Endothelial cell of umbilical vein (primary cell): Measurements from ENCODE around the gene NADK. TPM values are rescaled to one million over a fixed set of nuclear protein-coding genes. Genes with fewer than 3 reads are reported as not detected.

ENCODE experiments used
- BruUV-seq: library from RNA; stranded (reverse); fragments of 400-500 nt; replicated peaks from 2 replicates; lab custom pipeline; 2021; lab: Mats Ljungman, UMichigan
- CTCF ChIA-PET: fragments of 300-600, 350-600 bp; sonication (Branson Sonifier 250); formaldehyde crosslinking; loops from one replicate; lab custom pipeline; 2021; ENCODE audit warnings: antibody characterized with exemption, inconsistent platforms; lab: Charles Lee
- POLR2A ChIA-PET: fragments of 300-600, 350-600 bp; sonication (Branson Sonifier 250); formaldehyde crosslinking; loops from one replicate; lab custom pipeline; 2021; ENCODE audit warnings: antibody characterized with exemption, inconsistent platforms; lab: Charles Lee
- DNase-seq: peaks from one replicate; pipeline ENCODE4 v3.0.0-alpha.2; 2011; ENCODE audit warnings: low read depth, low spot score
- FAIRE-seq: peaks from 2 replicates; lab custom pipeline; 2011; peaks lifted over from hg19 to GRCh38; lab: Jason Lieb, UNC
- H2AFZ ChIP-seq: 2 replicates; pipeline ENCODE4 v1.6.0; 2012; ENCODE audit warnings: low read depth, low read length, control low read depth, inconsistent platforms
- H3K27ac ChIP-seq: 2 replicates; pipeline ENCODE4 v1.5.1; 2011; ENCODE audit warnings: low read depth, mild to moderate bottlenecking, control low read depth, low read length, moderate library complexity; ENCODE audit not compliant: insufficient read depth
- H3K27me3 ChIP-seq, 2 experiments: 2 replicates each; pipeline versions ENCODE4 v1.6.0 to v1.6.1; 2011; ENCODE audit warnings: low read length in 2 of 2, mixed read lengths in 1 of 2; ENCODE audit not compliant: control insufficient read depth in 2 of 2, insufficient read depth in 2 of 2
- H3K36me3 ChIP-seq, 2 experiments: 2 replicates in 1 of 2; 3 replicates in 1 of 2; pipeline ENCODE4 v1.5.1; 2011; ENCODE audit warnings: low read length in 2 of 2, mild to moderate bottlenecking in 1 of 2, moderate library complexity in 1 of 2; ENCODE audit not compliant: control insufficient read depth in 2 of 2, insufficient read depth in 2 of 2; ENCODE audit errors: extremely low read depth in 1 of 2
- H3K4me1 ChIP-seq: 3 replicates; pipeline ENCODE4 v1.5.1; 2011; ENCODE audit warnings: mild to moderate bottlenecking, low read length; ENCODE audit not compliant: control insufficient read depth, insufficient read depth; ENCODE audit errors: extremely low read depth
- H3K4me2 ChIP-seq: 2 replicates; pipeline ENCODE4 v1.6.1; 2011; ENCODE audit warnings: low read length, control low read depth, mixed read lengths; ENCODE audit not compliant: insufficient read depth
- H3K4me3 ChIP-seq, 3 experiments: fragments of 200-600 bp in 1 of 3; sonication (generic), shearing (Covaris generic) in 1 of 3; replicated peaks in 1 of 3; 2 replicates each; pipeline ENCODE4 v1.5.1; 2011 to 2016; ENCODE audit warnings: control low read depth in 3 of 3, low read length in 3 of 3, mild to moderate bottlenecking in 2 of 3, inconsistent platforms in 1 of 3, low read depth in 1 of 3, moderate library complexity in 1 of 3; ENCODE audit not compliant: insufficient read depth in 1 of 3
- H3K79me2 ChIP-seq: 2 replicates; pipeline ENCODE4 v1.6.0; 2012; ENCODE audit warnings: low read length, inconsistent platforms; ENCODE audit not compliant: control insufficient read depth, insufficient read depth
- H3K9ac ChIP-seq: replicated peaks from 2 replicates; pipeline ENCODE3; 2011; ENCODE audit warnings: low read length, control low read depth; ENCODE audit not compliant: insufficient read depth; ENCODE audit errors: extremely low read depth
- H3K9me1 ChIP-seq: replicated peaks from 3 replicates; pipeline ENCODE4 v1.6.0; 2011; ENCODE audit warnings: mild to moderate bottlenecking, low read length; ENCODE audit not compliant: control insufficient read depth, insufficient read depth; ENCODE audit errors: extremely low read depth
- H3K9me3 ChIP-seq: replicated peaks from 2 replicates; pipeline ENCODE4 v1.5.1; 2012; ENCODE audit warnings: low read length, inconsistent platforms; ENCODE audit not compliant: control insufficient read depth, insufficient read depth
- H4K20me1 ChIP-seq: replicated peaks from 2 replicates; pipeline ENCODE3; 2011; ENCODE audit warnings: mild to moderate bottlenecking, low read length; ENCODE audit not compliant: control insufficient read depth, insufficient read depth; ENCODE audit errors: extremely low read depth
- EZH2 ChIP-seq: IDR thresholded peaks from 2 replicates; pipeline ENCODE4 v1.6.1; 2012; ENCODE audit warnings: borderline replicate concordance, low read depth, mild to moderate bottlenecking, moderate library complexity, low read length, inconsistent platforms; ENCODE audit not compliant: severe bottlenecking
- FOS ChIP-seq: IDR thresholded peaks from 2 replicates; pipeline ENCODE4 v1.6.1; 2011; ENCODE audit warnings: mild to moderate bottlenecking, low read length, moderate library complexity, borderline replicate concordance; ENCODE audit not compliant: insufficient read depth
- GATA2 ChIP-seq: IDR thresholded peaks from 2 replicates; pipeline ENCODE4 v1.7.0; 2011; ENCODE audit warnings: low read depth, mild to moderate bottlenecking, moderate library complexity, mixed read lengths, low read length; ENCODE audit not compliant: insufficient read length, insufficient read depth
- JUN ChIP-seq: IDR thresholded peaks from 2 replicates; pipeline ENCODE4 v1.6.1; 2011; ENCODE audit warnings: borderline replicate concordance, low read depth; ENCODE audit not compliant: insufficient read length, insufficient read depth
- MAX ChIP-seq: IDR thresholded peaks from 2 replicates; pipeline ENCODE4 v1.6.1; 2011; ENCODE audit not compliant: insufficient read depth, insufficient read length
- MYC ChIP-seq: IDR thresholded peaks from one replicate; pipeline ENCODE4 v1.6.1; 2011; ENCODE audit warnings: mild to moderate bottlenecking, low read depth, low read length
- POLR2A ChIP-seq: IDR thresholded peaks from 2 replicates; pipeline ENCODE4 v1.6.1; 2012; ENCODE audit warnings: low read depth, mild to moderate bottlenecking, control low read depth, low read length
- POLR2AphosphoS5 ChIP-seq: IDR thresholded peaks from 2 replicates; pipeline ENCODE4 v1.6.1; 2012; ENCODE audit warnings: low read depth, mild to moderate bottlenecking, control low read depth, low read length, moderate library complexity; ENCODE audit not compliant: insufficient read depth
- dilution Hi-C: fragments of 300-500 bp; cut with MboI; formaldehyde crosslinking; loops from one replicate; pipeline ENCODE4 v1.15.0; 2019; ENCODE audit warnings: low sequenced_read_pairs; ENCODE audit not compliant: extremely low pct_ligation_motif_present
- intact Hi-C: fragments of 100-400 bp; cut with micrococcal nuclease; formaldehyde crosslinking; loops from one replicate; pipeline ENCODE4 v1.10.0; 2022
- polyA plus RNA-seq, 4 experiments: library from polyadenylated mRNA; depleted of rRNA in 3 of 4; stranded (reverse) in 3 of 4; unstranded in 1 of 4; fragments of >200 nt; gene quantifications; 2 replicates each; pipeline versions ENCODE4 v1.2.1 to v1.2.3, GENCODE V29; 2011 to 2012; ENCODE audit warnings: missing spikeins in 1 of 4
- total RNA-seq: library from RNA; stranded (reverse); gene quantifications from 2 replicates; pipeline ENCODE4 v1.2.3, GENCODE V29; 2021
- TF ChIP-seq, protein P1 (sequence below), 2 donors: IDR thresholded peaks; 1 replicate in 1 of 2; 2 replicates in 1 of 2; pipeline ENCODE4 v1.5.1; 2011; ENCODE audit warnings: low read length in 2 of 2, mild to moderate bottlenecking in 2 of 2, moderate library complexity in 2 of 2, control low read depth in 1 of 2, inconsistent platforms in 1 of 2, low read depth in 1 of 2; ENCODE audit not compliant: insufficient read depth in 1 of 2; ENCODE audit errors: extremely low read depth in 1 of 2

NADK gene
- total and polyA plus RNA-seq, 2 donors (not counting 3 experiments of a cell fraction or from before 2014, with no cell fraction given) = 68.5 to 88.8 TPM

GRCh38 chr1:1802871-1803270, 24.6 kb upstream of the NADK start:
- Histone ChIP-seq H3K9me1 (no peaks in the 10 kb centered on the region), H3K27ac (no peak overlapping the region), H3K9me3 (no peaks in the 10 kb centered on the region), H3K4me2 (no peak overlapping the region), H2AFZ (no peak overlapping the region), H3K36me3 (peaks cover 22 to 41% of the 10 kb centered on the region in 2 experiments), H3K79me2 (peaks cover 57% of the 10 kb centered on the region), H4K20me1 (peaks cover 5% of the 10 kb centered on the region), H3K4me1 (no peaks in the 10 kb centered on the region), H3K4me3 (no peak overlapping the region), H3K27me3 (no peaks in the 10 kb centered on the region), H3K9ac (no peak overlapping the region)
- no TSS peak for BruUV-seq
- DNase-seq (no peak), FAIRE-seq (no peak)
- dilution Hi-C loops = no loop called here
- intact Hi-C loops = no loop called here
- POLR2A ChIA-PET = no interaction called here
- CTCF ChIA-PET = interaction anchor here (1.7 kb wide), 1 partner anchor 103 kb away, joined by 8 read pairs; no protein-coding TSS in a partner anchor
- no peak for TF ChIP-seq MYC
- TF ChIP-seq EZH2 = no peak
- TF ChIP-seq GATA2 = no peak
- TF ChIP-seq, protein P1, sequence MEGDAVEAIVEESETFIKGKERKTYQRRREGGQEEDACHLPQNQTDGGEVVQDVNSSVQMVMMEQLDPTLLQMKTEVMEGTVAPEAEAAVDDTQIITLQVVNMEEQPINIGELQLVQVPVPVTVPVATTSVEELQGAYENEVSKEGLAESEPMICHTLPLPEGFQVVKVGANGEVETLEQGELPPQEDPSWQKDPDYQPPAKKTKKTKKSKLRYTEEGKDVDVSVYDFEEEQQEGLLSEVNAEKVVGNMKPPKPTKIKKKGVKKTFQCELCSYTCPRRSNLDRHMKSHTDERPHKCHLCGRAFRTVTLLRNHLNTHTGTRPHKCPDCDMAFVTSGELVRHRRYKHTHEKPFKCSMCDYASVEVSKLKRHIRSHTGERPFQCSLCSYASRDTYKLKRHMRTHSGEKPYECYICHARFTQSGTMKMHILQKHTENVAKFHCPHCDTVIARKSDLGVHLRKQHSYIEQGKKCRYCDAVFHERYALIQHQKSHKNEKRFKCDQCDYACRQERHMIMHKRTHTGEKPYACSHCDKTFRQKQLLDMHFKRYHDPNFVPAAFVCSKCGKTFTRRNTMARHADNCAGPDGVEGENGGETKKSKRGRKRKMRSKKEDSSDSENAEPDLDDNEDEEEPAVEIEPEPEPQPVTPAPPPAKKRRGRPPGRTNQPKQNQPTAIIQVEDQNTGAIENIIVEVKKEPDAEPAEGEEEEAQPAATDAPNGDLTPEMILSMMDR (IDR thresholded peaks at IDR 0.05; ENCODE audit: extremely low read depth in 1 of 2, insufficient read depth in 1 of 2, low read depth in 1 of 2, low read length in 2 of 2) = no peak
- TF ChIP-seq POLR2A = no peak
- no peak for TF ChIP-seq JUN
- no peak for TF ChIP-seq MAX
- no peak for TF ChIP-seq FOS
- TF ChIP-seq POLR2AphosphoS5 = no peak
